Testis (tissue), 3 donors: ENCODE measurements around the gene NLN. TPM values are rescaled to one million over a fixed set of nuclear protein-coding genes. Genes with fewer than 3 reads are reported as not detected.
"Not testable (repeated sequence)": the region's sequence is repeated elsewhere in the genome, so short reads cannot be mapped to it uniquely, and the experiment has no call there.

Experiments
- DNase-seq: peaks from one replicate; pipeline ENCODE4 v3.0.0-alpha.2; 2019
- H3K27ac ChIP-seq, 2 donors: fragments of 200-600 bp; sonication (generic); one replicate each; pipeline ENCODE4 v1.5.1; 2019
- H3K27me3 ChIP-seq: fragments of 200-600 bp; sonication (generic); one replicate; pipeline ENCODE4 v1.5.1; 2019
- H3K36me3 ChIP-seq: fragments of 200-600 bp; sonication (generic); one replicate; pipeline ENCODE4 v1.5.1; 2017; ENCODE audit warnings: low read depth; ENCODE audit errors: missing control alignments
- H3K4me1 ChIP-seq: fragments of 200-600 bp; sonication (generic); one replicate; pipeline ENCODE4 v1.5.1; 2019
- H3K4me3 ChIP-seq, 2 donors: fragments of 200-600 bp; sonication (generic); one replicate each; pipeline ENCODE4 v1.5.1; 2017 to 2019
- H3K9me3 ChIP-seq: fragments of 200-600 bp; sonication (generic); one replicate; pipeline ENCODE4 v1.5.1; 2017
- POLR2A ChIP-seq: fragments of 450-650 bp; IDR thresholded peaks from one replicate; pipeline ENCODE4 v1.6.1; 2017; ENCODE audit warnings: antibody characterized with exemption, mild to moderate bottlenecking, moderate library complexity
- WGBS, 2 donors: methylation state at CpG; one replicate each; pipeline ENCODE4 v1.1.5; 2018; 5-methylcytosine and 5-hydroxymethylcytosine counted together
- intact Hi-C: fragments of 100-400 bp; cut with DNase I; formaldehyde crosslinking; loops from one replicate; pipeline ENCODE4 v1.15.1; 2023; ENCODE audit warnings: low total_unique reads
- polyA plus RNA-seq: library from polyadenylated mRNA; stranded (reverse); fragments of 350-450 nt; fragmentation: Illumina TruSeq; extraction: RNeasy Lipid Tissue Mini Kit (QIAGEN cat#74804); gene quantifications from one replicate; pipeline ENCODE4 v1.2.3, GENCODE V29; 2014; ENCODE audit warnings: low read depth, low replicate concordance; ENCODE audit not compliant: insufficient read depth
- total RNA-seq, 2 donors: library from RNA; depleted of rRNA; stranded (reverse); fragments of >200 nt; gene quantifications; one replicate each; pipeline ENCODE4 v1.2.3, GENCODE V29; 2016
- TF ChIP-seq, protein P1 (sequence below), 3 experiments: fragments of 450-650 bp in 2 of 3; fragments of 200-600 bp in 1 of 3; sonication (generic) in 1 of 3; IDR thresholded peaks; one replicate each; pipeline ENCODE4 v1.5.1; 2016 to 2019; ENCODE audit warnings: antibody characterized with exemption in 3 of 3, mild to moderate bottlenecking in 2 of 3, moderate library complexity in 1 of 3

NLN gene
- total and polyA plus RNA-seq, 3 donors from 2014 or later, result 6.4 to 10.1 (median 8.1) TPM

- H3K4me1 ChIP-seq, result no peaks in the 10 kb centered on the region
- no peak for TF ChIP-seq POLR2A
- TF ChIP-seq, protein P1, sequence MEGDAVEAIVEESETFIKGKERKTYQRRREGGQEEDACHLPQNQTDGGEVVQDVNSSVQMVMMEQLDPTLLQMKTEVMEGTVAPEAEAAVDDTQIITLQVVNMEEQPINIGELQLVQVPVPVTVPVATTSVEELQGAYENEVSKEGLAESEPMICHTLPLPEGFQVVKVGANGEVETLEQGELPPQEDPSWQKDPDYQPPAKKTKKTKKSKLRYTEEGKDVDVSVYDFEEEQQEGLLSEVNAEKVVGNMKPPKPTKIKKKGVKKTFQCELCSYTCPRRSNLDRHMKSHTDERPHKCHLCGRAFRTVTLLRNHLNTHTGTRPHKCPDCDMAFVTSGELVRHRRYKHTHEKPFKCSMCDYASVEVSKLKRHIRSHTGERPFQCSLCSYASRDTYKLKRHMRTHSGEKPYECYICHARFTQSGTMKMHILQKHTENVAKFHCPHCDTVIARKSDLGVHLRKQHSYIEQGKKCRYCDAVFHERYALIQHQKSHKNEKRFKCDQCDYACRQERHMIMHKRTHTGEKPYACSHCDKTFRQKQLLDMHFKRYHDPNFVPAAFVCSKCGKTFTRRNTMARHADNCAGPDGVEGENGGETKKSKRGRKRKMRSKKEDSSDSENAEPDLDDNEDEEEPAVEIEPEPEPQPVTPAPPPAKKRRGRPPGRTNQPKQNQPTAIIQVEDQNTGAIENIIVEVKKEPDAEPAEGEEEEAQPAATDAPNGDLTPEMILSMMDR (IDR thresholded peaks at IDR 0.05), result no peak
- no peaks in the 10 kb centered on the region for H3K9me3 ChIP-seq
- DNase-seq, result no peak
- WGBS, 2 donors, result 61 to 79% methylated on average over 2 of the region's 2 CpGs
- no peaks in the 10 kb centered on the region for H3K36me3 ChIP-seq
- H3K27me3 ChIP-seq, result no peaks in the 10 kb centered on the region
- no peak overlapping the region for H3K4me3 ChIP-seq
- no peak overlapping the region for H3K27ac ChIP-seq
- intact Hi-C loops, result no loop called here
These were observed 8.9 kb downstream of the NLN start for GRCh38 chr5:65730910-65731309.

- H3K27ac ChIP-seq, H3K4me1 ChIP-seq, intact Hi-C loops, DNase-seq, H3K27me3 ChIP-seq, H3K9me3 ChIP-seq, H3K4me3 ChIP-seq, H3K36me3 ChIP-seq: not testable (repeated sequence)
- 90 to 92% methylated on average over 3 of the region's 3 CpGs for WGBS, 2 donors
These were observed 10.0 kb downstream of the NLN start for GRCh38 chr5:65732046-65732445.

- H3K27ac ChIP-seq, H3K4me3 ChIP-seq, H3K27me3 ChIP-seq, H3K36me3 ChIP-seq, H3K4me1 ChIP-seq, H3K9me3 ChIP-seq, intact Hi-C loops, DNase-seq: not testable (repeated sequence)
- 78 to 83% methylated on average over 6 to 7 of the region's 7 CpGs for WGBS, 2 donors
These were observed 12.3 kb downstream of the NLN start for GRCh38 chr5:65734196-65734775.

DNA sequence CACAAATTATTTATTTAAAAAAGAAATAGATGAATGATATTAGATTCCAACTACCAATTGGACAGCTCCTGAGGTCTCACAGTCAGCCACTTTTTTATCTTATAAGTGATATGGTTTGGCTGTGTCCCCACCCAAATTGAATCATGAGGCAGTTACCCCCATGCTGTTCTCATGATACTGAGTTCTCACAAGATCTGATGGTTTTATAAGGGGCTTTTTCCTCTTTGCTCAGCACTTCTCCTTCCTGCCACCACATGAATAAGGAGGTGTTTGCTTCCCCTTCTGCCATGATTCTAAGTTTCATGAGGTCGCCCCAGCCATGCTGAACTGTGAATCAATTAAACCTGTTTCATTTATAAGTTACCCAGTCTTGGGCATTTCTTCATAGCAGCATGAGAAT lies 12.9 kb downstream of the NLN start:
- Histone ChIP-seq H3K36me3 (no peaks in the 10 kb centered on the region), H3K9me3 (no peaks in the 10 kb centered on the region), H3K27ac (no peak overlapping the region), H3K27me3 (no peaks in the 10 kb centered on the region), H3K4me3 (no peak overlapping the region), H3K4me1 (no peaks in the 10 kb centered on the region)
- intact Hi-C loops, result no loop called here
- TF ChIP-seq POLR2A, result no peak
- TF ChIP-seq, protein P1 (IDR thresholded peaks at IDR 0.05), result no peak
- DNase-seq, result no peak
- WGBS, 2 donors, result 85 to 100% methylated on average over 1 of the region's 1 CpG

- no peak overlapping the region for H3K4me3 ChIP-seq
- TF ChIP-seq, protein P1 (IDR thresholded peaks at IDR 0.05), result no peak
- no peak for TF ChIP-seq POLR2A
- H3K9me3 ChIP-seq, result no peaks in the 10 kb centered on the region
- H3K27ac ChIP-seq, result no peak overlapping the region
- WGBS, 2 donors, result 77 to 83% methylated on average over 1 of the region's 1 CpG
- H3K4me1 ChIP-seq, result no peaks in the 10 kb centered on the region
- no peak for DNase-seq
- intact Hi-C loops, result no loop called here
- no peaks in the 10 kb centered on the region for H3K36me3 ChIP-seq
- no peaks in the 10 kb centered on the region for H3K27me3 ChIP-seq
These were observed 14.0 kb downstream of the NLN start for GRCh38 chr5:65736011-65736410.

- H3K9me3 ChIP-seq, result no peaks in the 10 kb centered on the region
- intact Hi-C loops, result no loop called here
- no peaks in the 10 kb centered on the region for H3K36me3 ChIP-seq
- no peaks in the 10 kb centered on the region for H3K4me1 ChIP-seq
- 82 to 85% methylated on average over 7 of the region's 7 CpGs for WGBS, 2 donors
- H3K27ac ChIP-seq, result no peak overlapping the region
- no peak for DNase-seq
- no peaks in the 10 kb centered on the region for H3K27me3 ChIP-seq
- no peak overlapping the region for H3K4me3 ChIP-seq
- no peak for TF ChIP-seq POLR2A
- TF ChIP-seq, protein P1 (IDR thresholded peaks at IDR 0.05), result no peak
These were observed 15.8 kb downstream of the NLN start for GRCh38 chr5:65737842-65738241.
